ENCODE measurements around the gene BAIAP2L2.

DNA sequence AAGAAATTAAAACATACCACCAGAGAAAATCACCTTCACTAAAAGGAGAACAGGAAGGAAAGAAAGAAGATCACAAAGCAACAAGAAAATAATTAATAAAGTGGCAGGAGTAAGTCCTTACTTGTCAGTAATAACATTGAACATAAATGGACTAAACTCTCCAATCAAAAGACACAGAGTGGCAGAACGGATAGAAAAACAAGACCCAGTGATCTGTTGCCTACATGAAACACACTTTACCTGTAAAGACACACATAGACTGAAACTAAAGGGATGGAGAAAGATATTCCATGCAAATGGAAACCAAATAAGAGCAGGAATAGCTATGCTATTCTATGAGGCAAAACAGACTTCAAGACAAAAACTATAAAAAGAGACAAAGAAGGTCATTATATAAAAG lies 45.2 kb upstream of the BAIAP2L2 start:
- TF ChIP-seq, protein P1, sequence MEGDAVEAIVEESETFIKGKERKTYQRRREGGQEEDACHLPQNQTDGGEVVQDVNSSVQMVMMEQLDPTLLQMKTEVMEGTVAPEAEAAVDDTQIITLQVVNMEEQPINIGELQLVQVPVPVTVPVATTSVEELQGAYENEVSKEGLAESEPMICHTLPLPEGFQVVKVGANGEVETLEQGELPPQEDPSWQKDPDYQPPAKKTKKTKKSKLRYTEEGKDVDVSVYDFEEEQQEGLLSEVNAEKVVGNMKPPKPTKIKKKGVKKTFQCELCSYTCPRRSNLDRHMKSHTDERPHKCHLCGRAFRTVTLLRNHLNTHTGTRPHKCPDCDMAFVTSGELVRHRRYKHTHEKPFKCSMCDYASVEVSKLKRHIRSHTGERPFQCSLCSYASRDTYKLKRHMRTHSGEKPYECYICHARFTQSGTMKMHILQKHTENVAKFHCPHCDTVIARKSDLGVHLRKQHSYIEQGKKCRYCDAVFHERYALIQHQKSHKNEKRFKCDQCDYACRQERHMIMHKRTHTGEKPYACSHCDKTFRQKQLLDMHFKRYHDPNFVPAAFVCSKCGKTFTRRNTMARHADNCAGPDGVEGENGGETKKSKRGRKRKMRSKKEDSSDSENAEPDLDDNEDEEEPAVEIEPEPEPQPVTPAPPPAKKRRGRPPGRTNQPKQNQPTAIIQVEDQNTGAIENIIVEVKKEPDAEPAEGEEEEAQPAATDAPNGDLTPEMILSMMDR (IDR thresholded peaks at IDR 0.05; ENCODE audit: poor library complexity) = no peak
- TF ChIP-seq EZH2 (IDR thresholded peaks at IDR 0.05; ENCODE audit: borderline replicate concordance) = no peak
- no peak for TF ChIP-seq EZH2phosphoT487 (IDR thresholded peaks at IDR 0.05; ENCODE audit: low read depth, severe bottlenecking, unreplicated experiment)

All from hepatocyte (in vitro differentiated cells).